ENCODE results near the gene AUTS2.

DNA sequence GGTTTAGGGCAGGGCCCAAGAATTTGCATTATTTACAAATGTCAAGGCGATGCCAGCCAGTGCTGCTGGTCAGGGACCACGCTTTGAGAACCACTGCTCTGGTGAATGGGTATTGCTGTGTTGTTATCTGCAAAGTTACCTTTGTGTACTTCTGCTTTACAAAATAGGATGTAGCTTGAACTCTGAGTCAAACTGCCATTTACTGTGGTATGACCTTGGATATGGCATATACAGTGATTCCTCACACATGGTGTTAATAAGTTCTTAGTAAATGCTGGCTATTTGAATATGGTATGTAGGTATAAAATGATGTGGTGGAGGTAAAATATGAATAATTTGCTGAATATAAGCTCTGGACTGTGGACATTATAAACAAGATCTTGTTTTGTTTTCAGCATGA is 148.9 kb downstream of the AUTS2 start:
- TF ChIP-seq, protein P1, sequence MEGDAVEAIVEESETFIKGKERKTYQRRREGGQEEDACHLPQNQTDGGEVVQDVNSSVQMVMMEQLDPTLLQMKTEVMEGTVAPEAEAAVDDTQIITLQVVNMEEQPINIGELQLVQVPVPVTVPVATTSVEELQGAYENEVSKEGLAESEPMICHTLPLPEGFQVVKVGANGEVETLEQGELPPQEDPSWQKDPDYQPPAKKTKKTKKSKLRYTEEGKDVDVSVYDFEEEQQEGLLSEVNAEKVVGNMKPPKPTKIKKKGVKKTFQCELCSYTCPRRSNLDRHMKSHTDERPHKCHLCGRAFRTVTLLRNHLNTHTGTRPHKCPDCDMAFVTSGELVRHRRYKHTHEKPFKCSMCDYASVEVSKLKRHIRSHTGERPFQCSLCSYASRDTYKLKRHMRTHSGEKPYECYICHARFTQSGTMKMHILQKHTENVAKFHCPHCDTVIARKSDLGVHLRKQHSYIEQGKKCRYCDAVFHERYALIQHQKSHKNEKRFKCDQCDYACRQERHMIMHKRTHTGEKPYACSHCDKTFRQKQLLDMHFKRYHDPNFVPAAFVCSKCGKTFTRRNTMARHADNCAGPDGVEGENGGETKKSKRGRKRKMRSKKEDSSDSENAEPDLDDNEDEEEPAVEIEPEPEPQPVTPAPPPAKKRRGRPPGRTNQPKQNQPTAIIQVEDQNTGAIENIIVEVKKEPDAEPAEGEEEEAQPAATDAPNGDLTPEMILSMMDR (tag by site-specific recombination; IDR thresholded peaks at IDR 0.05), result no peak
- TF ChIP-seq, protein P2, sequence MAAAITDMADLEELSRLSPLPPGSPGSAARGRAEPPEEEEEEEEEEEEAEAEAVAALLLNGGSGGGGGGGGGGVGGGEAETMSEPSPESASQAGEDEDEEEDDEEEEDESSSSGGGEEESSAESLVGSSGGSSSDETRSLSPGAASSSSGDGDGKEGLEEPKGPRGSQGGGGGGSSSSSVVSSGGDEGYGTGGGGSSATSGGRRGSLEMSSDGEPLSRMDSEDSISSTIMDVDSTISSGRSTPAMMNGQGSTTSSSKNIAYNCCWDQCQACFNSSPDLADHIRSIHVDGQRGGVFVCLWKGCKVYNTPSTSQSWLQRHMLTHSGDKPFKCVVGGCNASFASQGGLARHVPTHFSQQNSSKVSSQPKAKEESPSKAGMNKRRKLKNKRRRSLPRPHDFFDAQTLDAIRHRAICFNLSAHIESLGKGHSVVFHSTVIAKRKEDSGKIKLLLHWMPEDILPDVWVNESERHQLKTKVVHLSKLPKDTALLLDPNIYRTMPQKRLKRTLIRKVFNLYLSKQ (tag by site-specific recombination; IDR thresholded peaks at IDR 0.05; ENCODE audit: borderline replicate concordance), result no peak
- TF ChIP-seq ZFP37 (tag by site-specific recombination; IDR thresholded peaks at IDR 0.05) (no peak), ZNF660 (tag by site-specific recombination; IDR thresholded peaks at IDR 0.05) (no peak), RBAK (tag by site-specific recombination; IDR thresholded peaks at IDR 0.05) (no peak), ZNF202 (tag by site-specific recombination; IDR thresholded peaks at IDR 0.05; ENCODE audit: borderline replicate concordance) (no peak), ZNF830 (tag by site-specific recombination; IDR thresholded peaks at IDR 0.05; ENCODE audit: low read depth) (no peak), ZBTB1 (tag by site-specific recombination; IDR thresholded peaks at IDR 0.05) (no peak), GLI4 (tag by site-specific recombination; IDR thresholded peaks at IDR 0.05) (no peak), ZNF157 (tag by site-specific recombination; IDR thresholded peaks at IDR 0.05) (no peak), ZNF530 (tag by site-specific recombination; IDR thresholded peaks at IDR 0.05; ENCODE audit: low read depth) (no peak), ZNF274 (IDR thresholded peaks at IDR 0.05; ENCODE audit: low read length) (no peak), ZNF274 (tag by site-specific recombination; IDR thresholded peaks at IDR 0.05; ENCODE audit: borderline replicate concordance) (no peak)
- TF ChIP-seq, protein P3, sequence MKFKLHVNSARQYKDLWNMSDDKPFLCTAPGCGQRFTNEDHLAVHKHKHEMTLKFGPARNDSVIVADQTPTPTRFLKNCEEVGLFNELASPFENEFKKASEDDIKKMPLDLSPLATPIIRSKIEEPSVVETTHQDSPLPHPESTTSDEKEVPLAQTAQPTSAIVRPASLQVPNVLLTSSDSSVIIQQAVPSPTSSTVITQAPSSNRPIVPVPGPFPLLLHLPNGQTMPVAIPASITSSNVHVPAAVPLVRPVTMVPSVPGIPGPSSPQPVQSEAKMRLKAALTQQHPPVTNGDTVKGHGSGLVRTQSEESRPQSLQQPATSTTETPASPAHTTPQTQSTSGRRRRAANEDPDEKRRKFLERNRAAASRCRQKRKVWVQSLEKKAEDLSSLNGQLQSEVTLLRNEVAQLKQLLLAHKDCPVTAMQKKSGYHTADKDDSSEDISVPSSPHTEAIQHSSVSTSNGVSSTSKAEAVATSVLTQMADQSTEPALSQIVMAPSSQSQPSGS (tag by site-specific recombination; IDR thresholded peaks at IDR 0.05; ENCODE audit: low read depth), result no peak
- TF ChIP-seq, protein P4, sequence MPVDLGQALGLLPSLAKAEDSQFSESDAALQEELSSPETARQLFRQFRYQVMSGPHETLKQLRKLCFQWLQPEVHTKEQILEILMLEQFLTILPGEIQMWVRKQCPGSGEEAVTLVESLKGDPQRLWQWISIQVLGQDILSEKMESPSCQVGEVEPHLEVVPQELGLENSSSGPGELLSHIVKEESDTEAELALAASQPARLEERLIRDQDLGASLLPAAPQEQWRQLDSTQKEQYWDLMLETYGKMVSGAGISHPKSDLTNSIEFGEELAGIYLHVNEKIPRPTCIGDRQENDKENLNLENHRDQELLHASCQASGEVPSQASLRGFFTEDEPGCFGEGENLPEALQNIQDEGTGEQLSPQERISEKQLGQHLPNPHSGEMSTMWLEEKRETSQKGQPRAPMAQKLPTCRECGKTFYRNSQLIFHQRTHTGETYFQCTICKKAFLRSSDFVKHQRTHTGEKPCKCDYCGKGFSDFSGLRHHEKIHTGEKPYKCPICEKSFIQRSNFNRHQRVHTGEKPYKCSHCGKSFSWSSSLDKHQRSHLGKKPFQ (tag by site-specific recombination; IDR thresholded peaks at IDR 0.05), result no peak
